ENCODE measurements around the gene ETV3. TPM values are rescaled to one million over a fixed set of nuclear protein-coding genes. Genes with fewer than 3 reads are reported as not detected.

Gene ETV3
- total and polyA plus RNA-seq, 10 of the 15 experiments (the other 5 are each of a cell fraction or from before 2014, with no cell fraction given), result 1.7 to 13.8 (median 7.2) TPM

GRCh38 chr1:157105988-157106812 lies 32.0 kb downstream of the ETV3 start (continued):
- TF ChIP-seq BMI1 (IDR thresholded peaks at IDR 0.05; ENCODE audit: borderline replicate concordance) (no peak), SMARCA5 (IDR thresholded peaks at IDR 0.05) (peak; percentile 46; the same call in 1 of the 2 replicates), IRF4 (IDR thresholded peaks at IDR 0.05; ENCODE audit: low read depth, low read length) (peak; percentile 87), TARDBP (IDR thresholded peaks at IDR 0.05; ENCODE audit: borderline replicate concordance) (no peak), CREB1 (IDR thresholded peaks at IDR 0.05; ENCODE audit: low read depth) (peak; percentile 80), GATAD2B (conservative IDR thresholded peaks at IDR 0.05; ENCODE audit: low read depth) (peak; percentile 66), EP300 (IDR thresholded peaks at IDR 0.05; ENCODE audit: borderline replicate concordance in 1 of 2, control insufficient read depth in 1 of 2, low read depth in 2 of 2, low read length in 2 of 2) (peak; percentile 22 to 91; a peak in 2 of 4 replicates), PRDM15 (CRISPR knock-in tag; IDR thresholded peaks at IDR 0.05) (no peak), NFYB (IDR thresholded peaks at IDR 0.05; ENCODE audit: insufficient read depth, low read depth, low read length) (no peak), SREBF1 (IDR thresholded peaks at IDR 0.05; ENCODE audit: low read length) (no peak), ETV6 (conservative IDR thresholded peaks at IDR 0.05 in 1 of 2, IDR thresholded peaks at IDR 0.05 in 1 of 2; ENCODE audit: borderline replicate concordance in 1 of 2, low read depth in 1 of 2) (peak in 1 of 2 experiments; percentile 47; a peak in 2 of 4 replicates), JUNB (IDR thresholded peaks at IDR 0.05) (peak; percentile 63), ZNF217 (IDR thresholded peaks at IDR 0.05) (no peak), TBL1XR1 (IDR thresholded peaks at IDR 0.05; ENCODE audit: low read depth, low read length) (peak; percentile 42; the same call in 1 of the 2 replicates), BHLHE40 (IDR thresholded peaks at IDR 0.05; ENCODE audit: borderline replicate concordance in 1 of 2, low read depth in 2 of 2, low read length in 1 of 2) (peak; percentile 17 to 60; a peak in 1 of 4 replicates), MYC (IDR thresholded peaks at IDR 0.05; ENCODE audit: insufficient read depth, insufficient read length, insufficient replicate concordance, low read length, severe bottlenecking) (no peak), SIX5 (IDR thresholded peaks at IDR 0.05; ENCODE audit: low read depth, low read length, severe bottlenecking) (no peak), EZH2 (IDR thresholded peaks at IDR 0.05; ENCODE audit: borderline replicate concordance, control insufficient read depth, low read depth, low read length) (no peak), ZNF274 (IDR thresholded peaks at IDR 0.05; ENCODE audit: insufficient read depth, insufficient read length) (no peak), REST (IDR thresholded peaks at IDR 0.05; ENCODE audit: low read depth, low read length) (no peak), POU2F2 (IDR thresholded peaks at IDR 0.05; ENCODE audit: borderline replicate concordance, low read depth, low read length) (no peak), NR2C1 (IDR thresholded peaks at IDR 0.05) (peak; percentile 36; the same call in 1 of the 2 replicates), CHD2 (IDR thresholded peaks at IDR 0.05; ENCODE audit: borderline replicate concordance, low read depth, low read length) (peak; percentile 46; the same call in 1 of the 2 replicates)

All from GM12878 (cell line).